ENCODE data around the gene RGL1.

- TF ChIP-seq POLR2A (IDR thresholded peaks at IDR 0.05; ENCODE audit: borderline replicate concordance, extremely low read depth, insufficient read depth, insufficient read length) (no peak), POLR2AphosphoS5 (IDR thresholded peaks at IDR 0.05; ENCODE audit: low read depth, low read length) (no peak), ELF1 (IDR thresholded peaks at IDR 0.05; ENCODE audit: borderline replicate concordance, low read depth) (no peak), YY1 (IDR thresholded peaks at IDR 0.05; ENCODE audit: extremely low read depth, insufficient replicate concordance, low read depth, low read length) (no peak), RAD21 (IDR thresholded peaks at IDR 0.05; ENCODE audit: low read depth) (no peak), JUND (IDR thresholded peaks at IDR 0.05) (no peak)
- TF ChIP-seq, protein P1, sequence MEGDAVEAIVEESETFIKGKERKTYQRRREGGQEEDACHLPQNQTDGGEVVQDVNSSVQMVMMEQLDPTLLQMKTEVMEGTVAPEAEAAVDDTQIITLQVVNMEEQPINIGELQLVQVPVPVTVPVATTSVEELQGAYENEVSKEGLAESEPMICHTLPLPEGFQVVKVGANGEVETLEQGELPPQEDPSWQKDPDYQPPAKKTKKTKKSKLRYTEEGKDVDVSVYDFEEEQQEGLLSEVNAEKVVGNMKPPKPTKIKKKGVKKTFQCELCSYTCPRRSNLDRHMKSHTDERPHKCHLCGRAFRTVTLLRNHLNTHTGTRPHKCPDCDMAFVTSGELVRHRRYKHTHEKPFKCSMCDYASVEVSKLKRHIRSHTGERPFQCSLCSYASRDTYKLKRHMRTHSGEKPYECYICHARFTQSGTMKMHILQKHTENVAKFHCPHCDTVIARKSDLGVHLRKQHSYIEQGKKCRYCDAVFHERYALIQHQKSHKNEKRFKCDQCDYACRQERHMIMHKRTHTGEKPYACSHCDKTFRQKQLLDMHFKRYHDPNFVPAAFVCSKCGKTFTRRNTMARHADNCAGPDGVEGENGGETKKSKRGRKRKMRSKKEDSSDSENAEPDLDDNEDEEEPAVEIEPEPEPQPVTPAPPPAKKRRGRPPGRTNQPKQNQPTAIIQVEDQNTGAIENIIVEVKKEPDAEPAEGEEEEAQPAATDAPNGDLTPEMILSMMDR (IDR thresholded peaks at IDR 0.05 in 2 of 3, conservative IDR thresholded peaks at IDR 0.05 in 1 of 3; ENCODE audit: borderline replicate concordance in 1 of 3, insufficient read depth in 1 of 3, low read depth in 2 of 3, low read length in 2 of 3) = no peak
- TF ChIP-seq, protein P2, sequence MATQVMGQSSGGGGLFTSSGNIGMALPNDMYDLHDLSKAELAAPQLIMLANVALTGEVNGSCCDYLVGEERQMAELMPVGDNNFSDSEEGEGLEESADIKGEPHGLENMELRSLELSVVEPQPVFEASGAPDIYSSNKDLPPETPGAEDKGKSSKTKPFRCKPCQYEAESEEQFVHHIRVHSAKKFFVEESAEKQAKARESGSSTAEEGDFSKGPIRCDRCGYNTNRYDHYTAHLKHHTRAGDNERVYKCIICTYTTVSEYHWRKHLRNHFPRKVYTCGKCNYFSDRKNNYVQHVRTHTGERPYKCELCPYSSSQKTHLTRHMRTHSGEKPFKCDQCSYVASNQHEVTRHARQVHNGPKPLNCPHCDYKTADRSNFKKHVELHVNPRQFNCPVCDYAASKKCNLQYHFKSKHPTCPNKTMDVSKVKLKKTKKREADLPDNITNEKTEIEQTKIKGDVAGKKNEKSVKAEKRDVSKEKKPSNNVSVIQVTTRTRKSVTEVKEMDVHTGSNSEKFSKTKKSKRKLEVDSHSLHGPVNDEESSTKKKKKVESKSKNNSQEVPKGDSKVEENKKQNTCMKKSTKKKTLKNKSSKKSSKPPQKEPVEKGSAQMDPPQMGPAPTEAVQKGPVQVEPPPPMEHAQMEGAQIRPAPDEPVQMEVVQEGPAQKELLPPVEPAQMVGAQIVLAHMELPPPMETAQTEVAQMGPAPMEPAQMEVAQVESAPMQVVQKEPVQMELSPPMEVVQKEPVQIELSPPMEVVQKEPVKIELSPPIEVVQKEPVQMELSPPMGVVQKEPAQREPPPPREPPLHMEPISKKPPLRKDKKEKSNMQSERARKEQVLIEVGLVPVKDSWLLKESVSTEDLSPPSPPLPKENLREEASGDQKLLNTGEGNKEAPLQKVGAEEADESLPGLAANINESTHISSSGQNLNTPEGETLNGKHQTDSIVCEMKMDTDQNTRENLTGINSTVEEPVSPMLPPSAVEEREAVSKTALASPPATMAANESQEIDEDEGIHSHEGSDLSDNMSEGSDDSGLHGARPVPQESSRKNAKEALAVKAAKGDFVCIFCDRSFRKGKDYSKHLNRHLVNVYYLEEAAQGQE (IDR thresholded peaks at IDR 0.05; ENCODE audit: low read depth) = no peak
These were observed 149.6 kb downstream of the RGL1 start for GRCh38 chr1:183954496-183954895.
